Keratinocyte (primary cell): ENCODE results near the gene MINDY4. TPM values are rescaled to one million over a fixed set of nuclear protein-coding genes. Genes with fewer than 3 reads are reported as not detected.

Experiments used
- DNase-seq: peaks from one replicate; pipeline ENCODE4 v3.0.0-alpha.2; 2011; ENCODE audit warnings: low read depth, missing footprints, low spot score
- FAIRE-seq: peaks from 2 replicates; lab custom pipeline; 2011; peaks lifted over from hg19 to GRCh38; lab: Jason Lieb, UNC
- H2AFZ ChIP-seq: 2 replicates; pipeline ENCODE4 v1.6.0; 2012; ENCODE audit warnings: low read length, control low read depth, inconsistent platforms; ENCODE audit not compliant: control insufficient read depth
- H3K27ac ChIP-seq: 2 replicates; pipeline ENCODE4 v1.5.1; 2011; ENCODE audit warnings: low read length; ENCODE audit not compliant: control insufficient read depth, insufficient read depth
- H3K27me3 ChIP-seq: 3 replicates; pipeline ENCODE4 v1.6.0; 2011; ENCODE audit warnings: low read length; ENCODE audit not compliant: control insufficient read depth, insufficient read depth; ENCODE audit errors: extremely low read depth
- H3K36me3 ChIP-seq, 2 experiments: 2 replicates in 1 of 2; 3 replicates in 1 of 2; pipeline ENCODE4 v1.5.1; 2011; ENCODE audit warnings: low read length in 2 of 2, mild to moderate bottlenecking in 1 of 2; ENCODE audit not compliant: control insufficient read depth in 2 of 2, insufficient read depth in 2 of 2; ENCODE audit errors: extremely low read depth in 1 of 2
- H3K4me1 ChIP-seq: 3 replicates; pipeline ENCODE4 v1.5.1; 2011; ENCODE audit warnings: low read length; ENCODE audit not compliant: control insufficient read depth, insufficient read depth; ENCODE audit errors: extremely low read depth
- H3K4me2 ChIP-seq: 3 replicates; pipeline ENCODE4 v1.6.0; 2011; ENCODE audit warnings: low read depth, low read length; ENCODE audit not compliant: control insufficient read depth, insufficient read depth; ENCODE audit errors: extremely low read depth
- H3K4me3 ChIP-seq, 3 experiments: fragments of 200-600 bp in 1 of 3; sonication (generic) in 1 of 3; 2 replicates in 2 of 3; 3 replicates in 1 of 3; pipeline ENCODE4 v1.5.1; 2011 to 2016; ENCODE audit warnings: low read length in 3 of 3, mild to moderate bottlenecking in 3 of 3, control low read depth in 2 of 3, inconsistent platforms in 1 of 3, low read depth in 1 of 3, mixed read lengths in 1 of 3, mixed run types in 1 of 3, moderate library complexity in 1 of 3; ENCODE audit not compliant: control insufficient read depth in 2 of 3, insufficient read depth in 2 of 3; ENCODE audit errors: extremely low read depth in 1 of 3
- H3K79me2 ChIP-seq: 2 replicates; pipeline ENCODE4 v1.6.0; 2012; ENCODE audit warnings: low read length; ENCODE audit not compliant: control insufficient read depth, insufficient read depth
- H3K9ac ChIP-seq: 3 replicates; pipeline ENCODE4 v1.6.0; 2011; ENCODE audit warnings: low read length; ENCODE audit not compliant: control insufficient read depth, insufficient read depth; ENCODE audit errors: extremely low read depth
- H3K9me1 ChIP-seq: 3 replicates; pipeline ENCODE4 v1.6.0; 2011; ENCODE audit warnings: low read length; ENCODE audit not compliant: control insufficient read depth, insufficient read depth; ENCODE audit errors: extremely low read depth
- H3K9me3 ChIP-seq: 2 replicates; pipeline ENCODE4 v1.5.1; 2012; ENCODE audit warnings: low read depth, low read length; ENCODE audit not compliant: control insufficient read depth
- H4K20me1 ChIP-seq: 3 replicates; pipeline ENCODE4 v1.6.0; 2011; ENCODE audit warnings: low read length; ENCODE audit not compliant: control insufficient read depth, insufficient read depth; ENCODE audit errors: extremely low read depth
- CTCF ChIP-seq, 3 experiments: IDR thresholded peaks in 1 of 3; conservative IDR thresholded peaks in 1 of 3; optimal IDR thresholded peaks in 1 of 3; 2 replicates in 2 of 3; 3 replicates in 1 of 3; pipeline versions ENCODE3 to v1.5.1; 2011; ENCODE audit warnings: low read length in 3 of 3, mild to moderate bottlenecking in 3 of 3, moderate library complexity in 2 of 3, control low read depth in 1 of 3, inconsistent platforms in 1 of 3; ENCODE audit not compliant: insufficient read depth in 2 of 3; ENCODE audit errors: extremely low read depth in 1 of 3
- EZH2 ChIP-seq: IDR thresholded peaks from one replicate; pipeline ENCODE4 v1.6.1; 2012; ENCODE audit warnings: inconsistent platforms, mild to moderate bottlenecking, low read length, moderate library complexity
- dilution Hi-C: fragments of 300-500 bp; cut with MboI; formaldehyde crosslinking; loops from one replicate; pipeline ENCODE4 v1.7.0; 2020; ENCODE audit warnings: low sequenced_read_pairs; ENCODE audit not compliant: extremely low pct_ligation_motif_present
- polyA plus RNA-seq, 5 experiments: library from polyadenylated mRNA; depleted of rRNA in 3 of 5; stranded (reverse) in 3 of 5; stranded (forward) in 1 of 5; unstranded in 1 of 5; fragments of >200 nt; gene quantifications; 1 replicate in 1 of 5; 2 replicates in 3 of 5; 3 replicates in 1 of 5; pipeline versions ENCODE4 v1.2.1 to v1.2.3, GENCODE V29; 2011 to 2012; ENCODE audit warnings: missing spikeins in 2 of 5, low read depth in 1 of 5, low replicate concordance in 1 of 5

MINDY4 gene
- polyA plus RNA-seq, 1 donor (not counting 4 experiments of a cell fraction or from before 2014, with no cell fraction given), result 1.5 TPM

- Histone ChIP-seq H3K27me3 (no peaks in the 10 kb centered on the region), H3K9ac (no peak overlapping the region), H3K9me1 (no peaks in the 10 kb centered on the region), H2AFZ (no peak overlapping the region), H3K4me3 (no peak overlapping the region), H4K20me1 (no peaks in the 10 kb centered on the region), H3K4me2 (no peak overlapping the region), H3K36me3 (no peaks in the 10 kb centered on the region), H3K27ac (no peak overlapping the region), H3K9me3 (no peaks in the 10 kb centered on the region), H3K4me1 (no peaks in the 10 kb centered on the region), H3K79me2 (no peaks in the 10 kb centered on the region)
- no peak for TF ChIP-seq EZH2
- no peak for TF ChIP-seq CTCF (optimal IDR thresholded peaks at IDR 0.05 in 1 of 3, IDR thresholded peaks at IDR 0.05 in 1 of 3, conservative IDR thresholded peaks at IDR 0.05 in 1 of 3; ENCODE audit: extremely low read depth in 1 of 3, insufficient read depth in 2 of 3, low read length in 3 of 3)
- no peak for FAIRE-seq
- DNase-seq, result no peak
- dilution Hi-C loops, result no loop called here
Observed at GRCh38 chr7:30752979-30753378, 18.2 kb upstream of the MINDY4 start.

GRCh38 chr7:30754315-30754877, 16.8 kb upstream of the MINDY4 start:
- no peaks in the 10 kb centered on the region for H3K9me1 ChIP-seq
- H3K36me3 ChIP-seq, result no peaks in the 10 kb centered on the region
- no peak for TF ChIP-seq EZH2
- no peak overlapping the region for H2AFZ ChIP-seq
- H3K27me3 ChIP-seq, result no peaks in the 10 kb centered on the region
- H3K79me2 ChIP-seq, result no peaks in the 10 kb centered on the region
- no peaks in the 10 kb centered on the region for H3K9me3 ChIP-seq
- FAIRE-seq, result no peak
- H3K4me3 ChIP-seq, result no peak overlapping the region
- H4K20me1 ChIP-seq, result no peaks in the 10 kb centered on the region
- H3K4me2 ChIP-seq, result no peak overlapping the region
- dilution Hi-C loops, result no loop called here
- H3K27ac ChIP-seq, result no peak overlapping the region
- H3K9ac ChIP-seq, result no peak overlapping the region
- no peak for DNase-seq
- H3K4me1 ChIP-seq, result no peaks in the 10 kb centered on the region
